Measurements from ENCODE around the gene ZNF521.

- TF ChIP-seq EZH2 (IDR thresholded peaks at IDR 0.05; ENCODE audit: borderline replicate concordance, low read depth, low read length, poor library complexity, severe bottlenecking) (no peak), CTCF (conservative IDR thresholded peaks at IDR 0.05; ENCODE audit: low read depth, low read length) (no peak)
Observed at GRCh38 chr18:25100418-25100817, 251.5 kb downstream of the ZNF521 start.
